IPS-NIHi11 (cell line): ENCODE results near the gene EIF4G3.
"Not testable (repeated sequence)": the region's sequence is repeated elsewhere in the genome, so short reads cannot be mapped to it uniquely, and the experiment has no call there.

Experiments
- DNase-seq: peaks from one replicate; pipeline ENCODE4 v3.0.0; 2012; ENCODE audit warnings: mixed read lengths, low spot score

EIF4G3 gene

DNA sequence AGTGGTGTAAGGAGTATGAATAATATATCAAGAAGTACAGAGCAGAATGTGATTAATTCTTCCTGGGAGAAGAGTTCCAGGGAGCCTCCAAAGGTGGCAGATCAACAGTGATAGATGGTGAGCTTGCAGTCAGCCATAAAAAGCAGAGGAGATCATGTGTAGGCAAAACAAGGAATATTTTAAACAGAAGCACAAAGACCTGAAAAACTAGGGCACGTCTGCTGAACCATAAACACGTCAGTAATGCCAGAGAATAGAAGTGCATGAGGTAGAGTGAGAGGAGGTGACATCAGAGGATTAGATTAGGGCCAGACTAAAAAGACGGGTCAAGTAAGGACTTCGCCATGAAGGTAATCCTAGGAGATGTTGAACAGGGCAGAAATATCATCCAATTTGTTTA lies 151.8 kb downstream of the EIF4G3 start:
- no peak for DNase-seq

- DNase-seq = not testable (repeated sequence)
Measured at GRCh38 chr1:21024136-21024896, 152.4 kb downstream of the EIF4G3 start.

- DNase-seq = peak; percentile 31
Measured at GRCh38 chr1:21022279-21023040, 154.2 kb downstream of the EIF4G3 start.

- no peak for DNase-seq
Measured at GRCh38 chr1:21021311-21021710, 155.4 kb downstream of the EIF4G3 start.

DNA sequence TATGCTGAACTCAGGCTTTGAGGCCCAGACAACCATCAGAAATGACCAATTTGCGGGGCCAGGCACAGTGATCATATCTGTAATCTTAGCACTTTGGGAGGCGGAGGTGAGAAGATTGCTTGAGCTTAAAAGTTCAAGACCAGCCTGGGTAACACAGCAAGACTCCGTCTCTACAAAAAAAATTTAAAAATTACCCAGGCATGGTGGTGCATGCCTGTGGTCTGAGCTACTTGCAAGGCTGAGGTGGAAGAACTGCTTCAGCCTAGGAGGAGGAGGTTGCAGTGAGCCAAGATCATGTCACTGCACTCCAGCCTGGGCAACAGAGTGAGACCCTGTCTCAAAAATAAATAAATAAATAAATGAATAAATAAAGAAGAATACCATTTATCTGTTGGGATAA lies 156.5 kb downstream of the EIF4G3 start:
- DNase-seq = no peak

GRCh38 chr1:21018673-21019072 lies 158.0 kb downstream of the EIF4G3 start:
- no peak for DNase-seq

- no peak for DNase-seq
Measured at GRCh38 chr1:21013510-21013909, 163.2 kb downstream of the EIF4G3 start.

DNA sequence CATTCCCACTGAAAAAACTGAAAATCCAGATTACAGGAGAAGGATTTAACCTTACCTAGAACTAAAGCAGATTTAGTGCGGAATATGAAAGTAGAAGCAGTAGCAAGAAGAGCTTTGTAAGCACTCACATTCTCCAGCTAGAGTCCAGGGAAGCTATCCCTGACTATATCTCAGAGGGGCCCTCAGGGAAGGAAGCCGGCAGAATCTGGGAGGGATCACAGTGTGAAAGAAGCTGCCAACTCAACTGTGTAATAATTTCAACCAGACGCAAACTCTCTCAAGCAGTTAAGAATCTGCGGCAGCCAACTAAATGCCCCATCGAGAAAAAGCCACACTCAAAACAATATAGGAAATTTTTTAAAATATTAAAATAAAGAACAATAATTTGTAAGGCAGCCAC lies 163.8 kb downstream of the EIF4G3 start:
- no peak for DNase-seq

GRCh38 chr1:21007876-21008275 lies 168.8 kb downstream of the EIF4G3 start:
- DNase-seq = no peak

DNA sequence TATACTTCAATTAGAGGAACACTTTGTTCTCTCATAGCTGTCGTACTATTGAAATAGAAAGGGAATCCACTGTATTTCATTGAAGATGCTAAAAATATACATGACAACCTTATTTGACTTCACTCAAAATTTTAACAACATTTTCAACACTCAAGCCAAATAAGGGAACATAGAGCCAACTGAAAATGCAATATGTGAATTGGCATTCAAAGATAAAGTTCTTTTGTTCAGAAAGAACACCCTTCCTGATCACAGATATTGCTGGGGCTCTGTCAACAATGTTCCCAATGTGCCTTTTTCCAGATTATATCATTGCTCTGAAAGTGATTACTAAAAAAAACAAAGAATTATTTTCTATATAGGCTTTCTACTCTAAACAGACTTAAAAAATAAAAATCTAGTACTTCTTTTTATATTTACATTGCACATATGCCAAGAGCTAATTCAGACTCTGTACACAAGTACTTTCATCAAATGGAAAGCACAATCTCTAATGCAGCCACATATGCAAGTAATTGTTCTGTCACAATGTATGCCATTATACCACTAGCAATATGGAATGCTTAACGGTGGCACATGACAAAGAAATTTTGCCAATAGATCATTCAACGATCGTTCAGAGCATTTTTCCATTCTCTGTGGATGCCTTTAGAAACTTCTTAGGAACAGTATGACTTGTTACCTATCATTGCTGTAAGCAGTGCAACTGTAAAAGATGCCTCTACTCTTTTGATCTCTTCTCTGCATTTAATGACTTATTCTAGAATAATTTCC lies 171.0 kb downstream of the EIF4G3 start:
- no peak for DNase-seq

DNA sequence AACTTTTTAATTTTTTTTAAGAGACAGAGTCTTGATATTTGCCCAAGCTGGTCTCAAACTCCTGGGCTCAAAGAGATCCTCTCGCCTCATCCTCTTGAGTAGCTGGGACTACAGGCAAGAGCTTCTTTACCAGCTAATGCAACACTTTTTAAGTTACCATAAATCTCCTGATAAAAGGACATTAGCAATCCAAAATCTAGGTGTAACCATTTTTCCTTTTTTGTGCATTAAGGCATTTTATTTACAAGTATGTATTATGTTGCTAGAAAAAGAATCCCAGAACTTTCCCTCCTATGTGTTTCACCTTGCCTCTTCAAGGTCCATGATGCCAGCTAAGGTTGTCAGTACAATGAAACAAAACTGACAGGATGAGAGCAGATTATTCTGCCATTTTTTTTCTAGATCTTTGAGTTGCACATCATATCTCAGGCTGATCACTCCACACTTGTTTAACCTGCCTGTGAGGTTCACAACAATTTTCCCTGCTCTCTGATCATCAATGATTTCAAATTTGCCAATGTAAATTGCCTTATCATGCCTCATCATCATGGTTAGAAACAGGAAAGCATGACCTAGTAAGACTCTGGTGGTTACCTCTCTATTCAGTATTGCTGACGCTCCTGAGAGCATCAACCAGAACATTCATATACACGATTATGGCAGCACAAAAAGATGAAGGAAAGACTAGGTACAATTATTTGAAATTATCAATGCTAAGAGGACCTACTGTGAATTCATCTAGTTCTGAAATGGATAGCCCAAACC lies 173.2 kb downstream of the EIF4G3 start:
- DNase-seq = no peak

- no peak for DNase-seq
Measured at GRCh38 chr1:21001042-21001441, 175.7 kb downstream of the EIF4G3 start.

GRCh38 chr1:21000245-21000594 lies 176.5 kb downstream of the EIF4G3 start:
- DNase-seq = no peak

DNA sequence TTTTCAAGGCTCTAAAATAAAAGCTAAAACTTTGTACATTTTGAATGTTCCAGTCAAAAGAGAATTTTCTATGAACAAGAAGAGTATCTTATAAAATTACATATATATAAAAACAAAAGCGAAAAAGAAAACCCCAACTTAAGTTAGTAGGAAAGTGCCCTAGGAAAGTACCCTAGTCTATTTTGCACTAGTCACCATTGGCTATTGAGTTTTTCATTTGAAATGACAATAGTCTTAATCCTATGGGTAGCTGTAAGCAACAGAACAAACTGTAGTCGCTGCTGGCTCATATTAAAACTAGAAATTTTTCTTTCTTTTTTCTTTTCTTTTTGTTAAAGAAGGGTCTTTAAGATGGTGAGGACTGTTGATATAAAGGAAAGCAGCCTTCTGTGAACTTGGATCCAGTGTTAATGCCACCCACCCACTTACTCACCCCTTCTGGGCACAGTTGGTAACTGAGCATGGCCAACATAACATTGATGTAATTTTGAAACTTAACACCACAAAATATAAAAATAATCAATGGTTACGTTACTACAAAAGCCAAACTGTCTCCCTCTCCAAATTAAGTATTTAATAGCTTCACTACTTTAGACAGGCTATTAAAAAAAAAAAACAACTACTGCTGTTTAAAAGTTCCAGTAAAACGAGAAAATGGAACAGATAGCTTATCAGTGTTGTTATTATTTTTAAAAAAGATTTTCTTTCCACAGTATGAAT lies 177.0 kb downstream of the EIF4G3 start:
- no peak for DNase-seq

DNA sequence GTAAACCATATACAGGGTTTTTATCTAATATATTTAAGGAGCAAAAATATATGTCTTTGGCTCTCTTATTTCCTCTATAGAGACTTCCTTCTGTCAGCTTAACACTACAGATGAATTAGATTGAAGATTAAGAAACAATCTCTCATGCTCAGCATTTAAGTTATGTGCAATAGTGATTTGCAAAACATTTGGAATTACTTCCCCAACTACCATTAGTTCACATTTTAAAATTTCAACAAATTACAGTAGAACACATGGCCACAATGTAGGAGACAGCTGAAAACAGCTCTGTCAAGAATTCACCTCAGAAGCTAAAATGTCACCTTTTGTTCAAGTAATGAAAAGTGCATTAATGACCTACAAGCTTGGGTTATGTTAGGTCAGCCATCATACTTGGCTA lies 177.9 kb downstream of the EIF4G3 start:
- DNase-seq = no peak

DNA sequence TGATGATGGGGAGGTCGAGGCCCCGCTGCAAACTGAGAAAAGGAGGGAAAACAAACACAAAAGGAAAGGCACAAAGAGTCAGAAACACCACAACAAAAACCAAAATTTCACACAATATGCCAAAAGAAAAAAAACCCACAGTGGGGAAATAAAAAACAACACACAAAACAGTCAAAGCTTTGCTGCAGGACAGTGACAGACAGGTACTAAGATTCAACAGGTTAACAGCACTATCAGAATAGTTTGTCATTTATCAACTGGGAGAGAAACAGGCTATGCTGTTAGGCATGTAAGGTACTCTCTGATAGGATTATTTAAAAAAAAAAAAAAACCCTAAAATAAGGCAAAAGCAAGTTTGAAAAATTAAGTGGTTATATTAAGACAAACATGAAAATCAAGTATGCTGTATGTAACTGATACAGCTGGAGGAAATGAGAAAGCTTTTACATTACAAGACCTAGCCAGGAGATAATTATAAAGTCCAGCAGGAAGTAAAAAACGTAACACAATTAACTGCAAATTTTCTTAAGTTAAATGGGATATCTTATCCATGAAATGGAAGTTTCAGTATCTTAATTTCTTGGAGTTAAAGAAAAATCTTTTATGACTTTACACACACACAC lies 179.0 kb downstream of the EIF4G3 start:
- DNase-seq = no peak

DNA sequence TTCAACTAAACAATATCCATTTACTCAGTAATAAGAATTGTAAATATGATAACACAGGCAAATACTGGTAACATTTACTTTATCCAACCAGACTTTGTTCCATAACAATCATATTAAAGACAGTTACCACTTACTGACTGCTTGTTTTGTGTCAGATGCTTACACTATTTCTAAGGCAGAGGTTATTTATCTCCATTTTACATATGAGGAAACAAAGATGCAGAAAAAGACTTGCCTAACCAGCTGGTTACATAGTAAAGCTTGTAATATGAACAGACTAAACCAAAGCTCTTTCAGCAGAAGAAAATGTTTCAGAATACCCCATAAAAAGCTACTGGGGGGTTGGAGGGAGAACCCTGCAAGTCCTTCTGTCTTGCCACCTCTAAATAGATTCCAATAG lies 180.1 kb downstream of the EIF4G3 start:
- no peak for DNase-seq

DNA sequence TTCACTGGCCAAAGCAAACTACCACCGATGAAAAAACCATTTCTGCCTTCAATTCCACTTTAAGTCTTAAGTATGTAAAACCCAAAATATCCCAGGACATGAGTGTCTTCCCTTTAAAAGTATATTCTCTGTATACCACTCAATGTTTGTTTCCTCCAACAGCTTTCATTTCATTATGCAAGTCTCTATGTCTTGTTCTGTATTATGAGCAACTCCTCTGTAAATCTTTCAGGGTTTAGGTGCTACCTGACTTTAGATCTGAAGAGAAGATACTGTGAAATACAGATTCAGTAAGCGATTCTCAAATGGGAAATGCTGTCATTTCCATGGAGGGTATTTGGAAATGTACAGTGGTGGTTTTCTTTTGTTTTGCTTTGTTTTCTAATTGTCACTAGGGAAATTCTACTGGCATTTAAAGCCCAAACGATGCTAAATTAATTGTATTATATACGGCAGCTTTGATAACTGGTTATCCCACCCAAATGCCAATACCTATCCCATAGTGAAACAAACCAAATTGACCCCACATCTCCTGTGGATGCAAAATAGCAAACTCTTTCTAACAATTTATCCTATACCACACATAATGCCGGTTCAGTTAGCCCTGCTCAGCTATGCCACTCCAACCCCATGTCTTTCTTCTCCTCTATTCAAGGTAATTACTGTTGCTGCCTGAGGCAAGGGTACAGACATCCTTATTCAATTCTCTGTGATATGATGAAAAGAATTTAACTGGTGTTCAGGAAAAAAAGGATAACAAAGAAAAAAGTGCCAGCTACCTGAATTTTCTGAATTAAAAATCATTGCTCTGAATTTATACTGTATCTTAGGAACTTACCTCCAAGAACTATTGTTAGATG lies 182.8 kb downstream of the EIF4G3 start:
- no peak for DNase-seq

- no peak for DNase-seq
Measured at GRCh38 chr1:20992322-20993056, 184.2 kb downstream of the EIF4G3 start.
